Middle frontal gyrus (tissue), 1 donor: ENCODE data around the gene PKIB.

Experiments used
- DNase-seq: peaks from one replicate; pipeline ENCODE4 v3.0.0-alpha.2; 2015; ENCODE audit warnings: low spot score; ENCODE audit errors: extremely low spot score

Gene PKIB

GRCh38 chr6:122709922-122710512 is 99.8 kb downstream of the PKIB start:
- no peak for DNase-seq

GRCh38 chr6:122710908-122711635 is 100.9 kb downstream of the PKIB start:
- DNase-seq, result no peak

GRCh38 chr6:122712093-122712447 is 101.9 kb downstream of the PKIB start:
- no peak for DNase-seq

GRCh38 chr6:122712448-122713137 is 102.4 kb downstream of the PKIB start:
- no peak for DNase-seq

- no peak for DNase-seq
Observed at GRCh38 chr6:122713138-122713537, 102.9 kb downstream of the PKIB start.

GRCh38 chr6:122714059-122714458 is 103.9 kb downstream of the PKIB start:
- DNase-seq, result no peak

- DNase-seq, result no peak
Observed at GRCh38 chr6:122715725-122716124, 105.5 kb downstream of the PKIB start.

- no peak for DNase-seq
Observed at GRCh38 chr6:122717350-122717749, 107.1 kb downstream of the PKIB start.

GRCh38 chr6:122718616-122719015 is 108.4 kb downstream of the PKIB start:
- DNase-seq, result no peak

- no peak for DNase-seq
Observed at GRCh38 chr6:122719176-122719575, 109.0 kb downstream of the PKIB start.

- no peak for DNase-seq
Observed at GRCh38 chr6:122722746-122723145, 112.5 kb downstream of the PKIB start.

GRCh38 chr6:122726649-122727048 is 116.4 kb downstream of the PKIB start:
- no peak for DNase-seq

GRCh38 chr6:122727244-122727643 is 117.0 kb downstream of the PKIB start:
- DNase-seq, result no peak

GRCh38 chr6:122730334-122730733 is 120.1 kb downstream of the PKIB start:
- no peak for DNase-seq

- DNase-seq, result peak; percentile 61
Observed at GRCh38 chr6:122730775-122731386, 120.7 kb downstream of the PKIB start.

- no peak for DNase-seq
Observed at GRCh38 chr6:122733259-122733658, 123.1 kb downstream of the PKIB start.

- no peak for DNase-seq
Observed at GRCh38 chr6:122734529-122735395, 124.6 kb downstream of the PKIB start.

- no peak for DNase-seq
Observed at GRCh38 chr6:122735582-122735981, 125.4 kb downstream of the PKIB start.

- DNase-seq, result no peak
Observed at GRCh38 chr6:122736163-122736562, 126.0 kb downstream of the PKIB start.

- no peak for DNase-seq
Observed at GRCh38 chr6:122736616-122737015, 126.4 kb downstream of the PKIB start.

GRCh38 chr6:122740091-122740490 is 129.9 kb downstream of the PKIB start:
- DNase-seq, result no peak
